Panc1 (cell line): ENCODE measurements around the gene CATSPERD. TPM values are rescaled to one million over a fixed set of nuclear protein-coding genes. Genes with fewer than 3 reads are reported as not detected.

ENCODE experiments used
- ATAC-seq: fragments of 200-7000 bp; cut with Tn5 transposase; 2 replicates; pipeline ENCODE4 v1.9.1; 2020; ENCODE audit warnings: mild to moderate bottlenecking, moderate library complexity
- BruUV-seq: library from RNA; stranded (reverse); fragments of 400-500 nt; replicated peaks from 2 replicates; lab custom pipeline; 2021; lab: Mats Ljungman, UMichigan
- CTCF ChIA-PET: fragments of 300-600 bp; sonication (Branson Sonifier 250); formaldehyde crosslinking; loops from one replicate; lab custom pipeline; 2022; ENCODE audit warnings: antibody characterized with exemption; lab: Charles Lee
- POLR2A ChIA-PET: fragments of 300-600 bp; sonication (Branson Sonifier 250); formaldehyde crosslinking; loops from one replicate; lab custom pipeline; 2022; ENCODE audit warnings: antibody characterized with exemption; lab: Charles Lee
- DNase-seq: peaks from one replicate; pipeline ENCODE4 v3.0.0-alpha.2; 2010; ENCODE audit warnings: low read depth, low spot score
- H3K27ac ChIP-seq: 2 replicates; pipeline ENCODE4 v1.5.1; 2011; ENCODE audit warnings: mild to moderate bottlenecking, low read length, inconsistent platforms
- H3K27me3 ChIP-seq: fragments of 200-500 bp; sonication (Bioruptor generic); 2 replicates; pipeline ENCODE4 v1.6.0; 2014; ENCODE audit warnings: low read length, inconsistent platforms; ENCODE audit not compliant: control insufficient read depth, insufficient read depth
- H3K36me3 ChIP-seq: fragments of 200-500 bp; sonication (Bioruptor generic); 2 replicates; pipeline ENCODE4 v1.5.1; 2014; ENCODE audit warnings: inconsistent platforms, mild to moderate bottlenecking, low read length, moderate library complexity; ENCODE audit not compliant: control insufficient read depth, insufficient read depth
- H3K4me1 ChIP-seq: 2 replicates; pipeline ENCODE4 v1.5.1; 2011; ENCODE audit warnings: inconsistent platforms, mild to moderate bottlenecking, low read length, moderate library complexity; ENCODE audit not compliant: control insufficient read depth, insufficient read depth
- H3K4me3 ChIP-seq, 2 experiments: 2 replicates each; pipeline ENCODE4 v1.5.1; 2011 to 2012; ENCODE audit warnings: low read depth in 2 of 2, low read length in 2 of 2, mild to moderate bottlenecking in 2 of 2, inconsistent platforms in 1 of 2, moderate library complexity in 1 of 2
- H3K9me3 ChIP-seq: fragments of 200-500 bp; sonication (Bioruptor generic); 2 replicates; pipeline ENCODE4 v1.5.1; 2014; ENCODE audit warnings: low read depth, mild to moderate bottlenecking, inconsistent platforms, low read length, moderate library complexity; ENCODE audit not compliant: control insufficient read depth, insufficient read depth
- POLR2AphosphoS5 ChIP-seq: IDR thresholded peaks from 2 replicates; pipeline ENCODE4 v1.6.1; 2012; ENCODE audit warnings: mild to moderate bottlenecking, low read depth, low read length, moderate library complexity
- SIN3A ChIP-seq: IDR thresholded peaks from 2 replicates; pipeline ENCODE4 v1.6.1; 2012; ENCODE audit warnings: low read depth, mild to moderate bottlenecking, low read length, moderate library complexity, borderline replicate concordance; ENCODE audit not compliant: insufficient read depth
- TCF7L2 ChIP-seq: IDR thresholded peaks from 2 replicates; pipeline ENCODE4 v1.6.1; 2011; ENCODE audit warnings: mild to moderate bottlenecking, low read depth, low read length, inconsistent platforms
- in situ Hi-C: cut with HindIII; loops from 2 replicates; pipeline ENCODE4 v1.10.0; 2016; ENCODE audit warnings: low sequenced_read_pairs, low pct_unique_long_range_greater_than_20kb
- intact Hi-C: fragments of 100-400 bp; cut with micrococcal nuclease; formaldehyde crosslinking; loops from one replicate; pipeline ENCODE4 v1.10.0; 2022; ENCODE audit not compliant: unreplicated experiment
- total RNA-seq: library from RNA; stranded (reverse); gene quantifications from one replicate; pipeline ENCODE4 v1.2.1, GENCODE V29; 2021; ENCODE audit not compliant: unreplicated experiment
- TF ChIP-seq, protein P1 (sequence below), 2 experiments: IDR thresholded peaks; 2 replicates each; pipeline ENCODE4 v1.6.1; 2011 to 2012; ENCODE audit warnings: low read depth in 2 of 2, control low read depth in 1 of 2, low read length in 1 of 2, mild to moderate bottlenecking in 1 of 2, moderate library complexity in 1 of 2; ENCODE audit not compliant: insufficient read depth in 1 of 2
- TF ChIP-seq, protein P2 (sequence below): fragments of 450-650 bp; IDR thresholded peaks from 2 replicates; pipeline ENCODE4 v1.5.1; 2017; ENCODE audit warnings: mild to moderate bottlenecking

The CATSPERD gene
- total RNA-seq, 1 experiment from 2014 or later: 0.08 TPM

DNA sequence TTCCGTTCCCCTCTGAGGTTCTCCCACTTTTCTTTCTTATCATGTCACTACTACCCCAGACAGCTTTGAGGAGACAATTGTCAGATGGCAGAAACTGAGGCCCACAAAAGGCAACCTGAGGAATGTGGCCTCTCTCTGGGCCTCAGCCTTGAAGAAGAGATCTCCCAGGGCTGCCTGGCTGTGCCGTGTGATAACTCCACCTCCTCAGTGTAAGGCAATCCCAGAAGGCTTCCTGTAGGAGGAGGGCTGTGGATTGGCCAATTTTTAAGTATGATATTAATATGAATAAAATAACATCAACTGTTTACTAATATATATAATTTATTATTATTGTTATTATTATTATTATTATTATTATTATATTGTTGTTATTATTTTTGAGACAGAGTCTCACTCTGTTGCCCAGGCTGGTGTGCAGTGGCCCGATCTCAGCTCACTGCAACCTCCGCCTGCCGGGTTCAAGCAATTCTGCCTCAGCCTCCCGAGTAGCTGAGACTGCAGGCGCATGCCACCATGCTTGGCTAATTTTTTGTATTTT lies 75.0 kb downstream of the CATSPERD start:
- intact Hi-C loops (loop anchor here (10.0 kb wide), 1 partner anchor 101 kb away; the partner anchor contains the start of gene RPL36), in situ Hi-C loops (no loop called here)
- Histone ChIP-seq H3K4me3 (no peak overlapping the region), H3K9me3 (no peaks in the 10 kb centered on the region), H3K27ac (no peak overlapping the region), H3K4me1 (no peaks in the 10 kb centered on the region), H3K36me3 (no peaks in the 10 kb centered on the region), H3K27me3 (no peaks in the 10 kb centered on the region)
- TF ChIP-seq POLR2AphosphoS5 (no peak), SIN3A (no peak), TCF7L2 (no peak)
- TF ChIP-seq, protein P1, sequence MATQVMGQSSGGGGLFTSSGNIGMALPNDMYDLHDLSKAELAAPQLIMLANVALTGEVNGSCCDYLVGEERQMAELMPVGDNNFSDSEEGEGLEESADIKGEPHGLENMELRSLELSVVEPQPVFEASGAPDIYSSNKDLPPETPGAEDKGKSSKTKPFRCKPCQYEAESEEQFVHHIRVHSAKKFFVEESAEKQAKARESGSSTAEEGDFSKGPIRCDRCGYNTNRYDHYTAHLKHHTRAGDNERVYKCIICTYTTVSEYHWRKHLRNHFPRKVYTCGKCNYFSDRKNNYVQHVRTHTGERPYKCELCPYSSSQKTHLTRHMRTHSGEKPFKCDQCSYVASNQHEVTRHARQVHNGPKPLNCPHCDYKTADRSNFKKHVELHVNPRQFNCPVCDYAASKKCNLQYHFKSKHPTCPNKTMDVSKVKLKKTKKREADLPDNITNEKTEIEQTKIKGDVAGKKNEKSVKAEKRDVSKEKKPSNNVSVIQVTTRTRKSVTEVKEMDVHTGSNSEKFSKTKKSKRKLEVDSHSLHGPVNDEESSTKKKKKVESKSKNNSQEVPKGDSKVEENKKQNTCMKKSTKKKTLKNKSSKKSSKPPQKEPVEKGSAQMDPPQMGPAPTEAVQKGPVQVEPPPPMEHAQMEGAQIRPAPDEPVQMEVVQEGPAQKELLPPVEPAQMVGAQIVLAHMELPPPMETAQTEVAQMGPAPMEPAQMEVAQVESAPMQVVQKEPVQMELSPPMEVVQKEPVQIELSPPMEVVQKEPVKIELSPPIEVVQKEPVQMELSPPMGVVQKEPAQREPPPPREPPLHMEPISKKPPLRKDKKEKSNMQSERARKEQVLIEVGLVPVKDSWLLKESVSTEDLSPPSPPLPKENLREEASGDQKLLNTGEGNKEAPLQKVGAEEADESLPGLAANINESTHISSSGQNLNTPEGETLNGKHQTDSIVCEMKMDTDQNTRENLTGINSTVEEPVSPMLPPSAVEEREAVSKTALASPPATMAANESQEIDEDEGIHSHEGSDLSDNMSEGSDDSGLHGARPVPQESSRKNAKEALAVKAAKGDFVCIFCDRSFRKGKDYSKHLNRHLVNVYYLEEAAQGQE (IDR thresholded peaks at IDR 0.05; ENCODE audit: insufficient read depth in 1 of 2, low read depth in 2 of 2, low read length in 1 of 2): no peak
- TF ChIP-seq, protein P2, sequence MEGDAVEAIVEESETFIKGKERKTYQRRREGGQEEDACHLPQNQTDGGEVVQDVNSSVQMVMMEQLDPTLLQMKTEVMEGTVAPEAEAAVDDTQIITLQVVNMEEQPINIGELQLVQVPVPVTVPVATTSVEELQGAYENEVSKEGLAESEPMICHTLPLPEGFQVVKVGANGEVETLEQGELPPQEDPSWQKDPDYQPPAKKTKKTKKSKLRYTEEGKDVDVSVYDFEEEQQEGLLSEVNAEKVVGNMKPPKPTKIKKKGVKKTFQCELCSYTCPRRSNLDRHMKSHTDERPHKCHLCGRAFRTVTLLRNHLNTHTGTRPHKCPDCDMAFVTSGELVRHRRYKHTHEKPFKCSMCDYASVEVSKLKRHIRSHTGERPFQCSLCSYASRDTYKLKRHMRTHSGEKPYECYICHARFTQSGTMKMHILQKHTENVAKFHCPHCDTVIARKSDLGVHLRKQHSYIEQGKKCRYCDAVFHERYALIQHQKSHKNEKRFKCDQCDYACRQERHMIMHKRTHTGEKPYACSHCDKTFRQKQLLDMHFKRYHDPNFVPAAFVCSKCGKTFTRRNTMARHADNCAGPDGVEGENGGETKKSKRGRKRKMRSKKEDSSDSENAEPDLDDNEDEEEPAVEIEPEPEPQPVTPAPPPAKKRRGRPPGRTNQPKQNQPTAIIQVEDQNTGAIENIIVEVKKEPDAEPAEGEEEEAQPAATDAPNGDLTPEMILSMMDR: no peak
- no peak for DNase-seq
- no TSS peak for BruUV-seq
- ChIA-PET CTCF (no interaction called here), POLR2A (no interaction called here)
- ATAC-seq: no peak

DNA sequence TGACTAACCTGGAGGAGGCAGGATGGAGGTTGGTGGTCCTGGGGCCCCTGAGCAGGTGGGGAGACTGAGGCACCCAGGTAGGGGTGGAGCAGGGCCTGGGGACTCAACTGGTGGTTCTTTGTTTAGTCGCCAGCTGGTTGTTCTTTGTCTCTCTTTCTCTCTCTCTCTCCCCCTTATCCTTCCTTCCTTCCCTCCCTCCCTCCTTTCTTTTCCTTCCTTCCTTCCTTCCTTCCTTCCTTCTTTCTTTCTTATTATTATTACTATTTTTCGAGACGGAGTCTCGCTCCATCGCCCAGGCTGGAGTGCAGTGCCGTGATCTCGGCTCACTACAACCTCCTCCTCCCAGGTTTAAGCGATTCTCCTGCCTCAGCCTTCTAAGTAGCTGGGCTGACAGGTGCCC lies 77.8 kb downstream of the CATSPERD start:
- in situ Hi-C loops: no loop called here
- H3K36me3 ChIP-seq: no peaks in the 10 kb centered on the region
- DNase-seq (no peak), ATAC-seq (no peak)
- ChIA-PET CTCF (no interaction called here), POLR2A (no interaction called here)
- H3K9me3 ChIP-seq: no peaks in the 10 kb centered on the region
- H3K27me3 ChIP-seq: no peaks in the 10 kb centered on the region
- no TSS peak for BruUV-seq
- intact Hi-C loops: loop anchor here (10.0 kb wide), 1 partner anchor 103 kb away; the partner anchor contains the start of gene RPL36
- H3K4me1 ChIP-seq: no peaks in the 10 kb centered on the region
- TF ChIP-seq POLR2AphosphoS5: no peak
- no peak for TF ChIP-seq TCF7L2
- TF ChIP-seq, protein P1 (IDR thresholded peaks at IDR 0.05; ENCODE audit: insufficient read depth in 1 of 2, low read depth in 2 of 2, low read length in 1 of 2): no peak
- TF ChIP-seq SIN3A: no peak
- TF ChIP-seq, protein P2: no peak
- H3K27ac ChIP-seq: no peak overlapping the region
- H3K4me3 ChIP-seq: no peak overlapping the region
